GM19240 (cell line): ENCODE data around the gene CRLF1.

Experiments used
- DNase-seq: peaks from one replicate; pipeline ENCODE4 v3.0.0; 2011; ENCODE audit warnings: low spot score; ENCODE audit not compliant: insufficient read length

CRLF1 gene

GRCh38 chr19:18558604-18559003 lies 48.0 kb downstream of the CRLF1 start:
- no peak for DNase-seq

DNA sequence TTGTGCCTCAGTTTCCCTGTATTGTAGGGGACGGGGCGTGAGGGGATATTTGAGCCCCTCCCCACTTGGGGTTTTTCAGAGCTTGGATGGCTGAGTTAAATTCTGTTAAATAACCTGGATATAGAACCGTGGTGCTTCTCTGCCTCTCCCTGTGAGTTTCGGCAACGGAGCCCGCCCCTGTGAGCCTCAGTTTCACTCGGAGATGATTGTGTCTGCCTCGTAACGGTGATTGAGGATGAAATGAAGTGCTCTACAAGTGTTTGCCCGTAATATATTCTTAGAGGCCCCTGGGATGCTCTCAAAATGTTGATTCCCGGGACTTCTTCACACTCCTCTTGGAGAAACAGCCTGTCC lies 48.4 kb downstream of the CRLF1 start:
- no peak for DNase-seq

DNA sequence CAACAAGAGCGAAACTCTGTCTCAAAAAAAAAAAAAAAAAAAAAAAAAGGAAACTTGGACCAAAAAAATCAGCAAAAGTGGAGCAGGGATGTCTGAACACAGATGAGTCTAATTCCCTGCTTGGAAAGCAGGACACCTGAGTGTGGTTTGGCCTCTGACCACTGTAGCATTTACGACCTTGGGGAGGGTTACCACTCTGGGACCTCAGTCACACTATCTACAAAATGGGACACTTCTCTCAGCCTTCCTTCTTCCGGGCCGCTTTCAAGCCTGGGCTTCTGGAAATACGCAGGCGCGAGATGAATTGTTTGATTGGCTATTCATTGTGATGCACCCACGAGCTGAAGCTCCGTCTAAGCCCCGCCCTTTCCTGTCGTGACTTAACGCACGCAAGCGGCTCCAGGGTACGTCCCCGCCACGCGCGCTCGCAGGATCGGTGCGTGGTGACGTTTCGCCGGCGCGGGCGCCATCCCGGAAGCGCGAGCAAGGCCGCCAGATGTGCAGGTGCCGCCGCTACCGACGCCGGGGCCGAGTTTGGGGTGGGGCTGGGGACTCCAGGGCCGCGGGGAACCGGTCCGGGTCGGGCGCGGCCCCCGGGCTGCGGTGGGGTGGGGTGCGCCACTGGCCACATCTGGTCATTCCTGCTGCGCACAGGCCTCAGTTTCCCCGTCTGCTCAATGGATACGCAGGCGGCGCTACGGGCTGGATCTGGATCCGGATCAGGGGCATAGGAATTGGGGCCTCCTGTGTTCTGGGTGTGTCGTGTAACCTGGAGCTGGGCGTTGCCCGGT lies 49.0 kb downstream of the CRLF1 start, which contains the start of gene KXD1:
TSS of gene KXD1 (plus strand) at position 460 of the 791 bp plus-strand sequence. CDS start 4,187 bp downstream, outside the sequence.
- peak; percentile 96 for DNase-seq

- no peak for DNase-seq
Measured at GRCh38 chr19:18551631-18552030, 55.0 kb downstream of the CRLF1 start.

DNA sequence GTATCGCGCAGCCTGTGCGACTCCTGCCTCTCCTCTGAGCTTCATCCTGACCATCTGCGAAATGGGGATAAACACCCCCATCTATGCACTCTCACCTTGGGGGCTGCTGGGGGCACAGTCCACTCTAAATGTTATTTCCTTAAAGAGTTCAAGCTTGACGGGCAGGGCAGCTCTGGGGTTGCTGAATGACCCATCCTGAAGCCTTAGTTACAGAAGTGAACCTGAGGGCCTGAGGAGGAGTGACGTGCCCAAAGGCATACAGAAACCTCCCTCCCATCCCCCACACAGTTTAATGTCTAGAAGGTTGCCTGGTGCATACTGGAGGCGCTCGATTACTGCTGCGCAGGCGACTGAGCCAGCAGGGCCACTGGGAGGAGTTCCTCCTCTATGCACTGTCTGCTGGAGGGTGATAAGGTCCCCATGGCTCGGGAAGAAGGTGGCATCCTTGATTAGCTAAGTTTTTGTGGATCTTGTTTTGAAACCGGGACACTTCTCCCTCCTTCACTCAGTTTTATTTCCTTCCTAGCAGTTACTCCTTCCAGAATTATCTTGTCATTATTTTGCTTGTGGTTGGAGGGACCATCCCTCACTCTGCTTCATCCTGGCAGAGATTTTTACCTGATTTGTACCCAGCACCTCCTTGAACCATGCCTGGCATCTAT lies 62.7 kb downstream of the CRLF1 start:
- DNase-seq = peak; percentile 85
